Naive B cell (primary cell): ENCODE data around the gene PBRM1. TPM values are rescaled to one million over a fixed set of nuclear protein-coding genes. Genes with fewer than 3 reads are reported as not detected.

ENCODE experiments used
- ATAC-seq, 2 donors: fragments of 150-1000 bp; cut with Tn5 transposase; 2 replicates each; pipeline ENCODE4 v1.10.0; 2021; ENCODE audit warnings: low read depth in 2 of 2, mild to moderate bottlenecking in 2 of 2, moderate library complexity in 2 of 2
- DNase-seq: peaks from one replicate; pipeline ENCODE4 v3.0.0; 2022
- H3K27ac Mint-ChIP-seq, 6 donors: one replicate each; pipeline ENCODE4 v1.8.0; 2020 to 2022; ENCODE audit warnings: mild to moderate bottlenecking in 6 of 6, mixed read lengths in 6 of 6, moderate library complexity in 5 of 6, inconsistent platforms in 2 of 6
- H3K27me3 Mint-ChIP-seq, 3 donors: one replicate each; pipeline ENCODE4 v1.8.0; 2021 to 2022; ENCODE audit warnings: mixed read lengths in 3 of 3, mild to moderate bottlenecking in 1 of 3
- H3K36me3 Mint-ChIP-seq, 2 donors: one replicate each; pipeline ENCODE4 v1.8.0; 2020 to 2022; ENCODE audit warnings: mixed read lengths in 2 of 2, inconsistent platforms in 1 of 2, mild to moderate bottlenecking in 1 of 2
- H3K4me1 Mint-ChIP-seq, 3 donors: one replicate each; pipeline ENCODE4 v1.8.0; 2020 to 2022; ENCODE audit warnings: mixed read lengths in 3 of 3, inconsistent platforms in 1 of 3, mild to moderate bottlenecking in 1 of 3, moderate library complexity in 1 of 3
- H3K4me3 Mint-ChIP-seq, 8 donors: one replicate each; pipeline ENCODE4 v1.8.0; 2020 to 2022; ENCODE audit warnings: mild to moderate bottlenecking in 8 of 8, mixed read lengths in 8 of 8, moderate library complexity in 8 of 8, inconsistent platforms in 2 of 8
- H3K9me3 Mint-ChIP-seq, 7 donors: one replicate each; pipeline ENCODE4 v1.8.0; 2020 to 2022; ENCODE audit warnings: mixed read lengths in 7 of 7, mild to moderate bottlenecking in 5 of 7, inconsistent platforms in 2 of 7, moderate library complexity in 1 of 7
- polyA plus RNA-seq, 6 donors: library from polyadenylated mRNA; unstranded; fragments of 300-500 nt; fragmentation: Illumina TruSeq; gene quantifications; one replicate each; pipeline ENCODE4 v1.2.3, GENCODE V29; 2021; ENCODE audit warnings: low read depth in 6 of 6

PBRM1 gene
- polyA plus RNA-seq, 6 donors from 2014 or later: 88.7 to 133 (median 95.8) TPM

DNA sequence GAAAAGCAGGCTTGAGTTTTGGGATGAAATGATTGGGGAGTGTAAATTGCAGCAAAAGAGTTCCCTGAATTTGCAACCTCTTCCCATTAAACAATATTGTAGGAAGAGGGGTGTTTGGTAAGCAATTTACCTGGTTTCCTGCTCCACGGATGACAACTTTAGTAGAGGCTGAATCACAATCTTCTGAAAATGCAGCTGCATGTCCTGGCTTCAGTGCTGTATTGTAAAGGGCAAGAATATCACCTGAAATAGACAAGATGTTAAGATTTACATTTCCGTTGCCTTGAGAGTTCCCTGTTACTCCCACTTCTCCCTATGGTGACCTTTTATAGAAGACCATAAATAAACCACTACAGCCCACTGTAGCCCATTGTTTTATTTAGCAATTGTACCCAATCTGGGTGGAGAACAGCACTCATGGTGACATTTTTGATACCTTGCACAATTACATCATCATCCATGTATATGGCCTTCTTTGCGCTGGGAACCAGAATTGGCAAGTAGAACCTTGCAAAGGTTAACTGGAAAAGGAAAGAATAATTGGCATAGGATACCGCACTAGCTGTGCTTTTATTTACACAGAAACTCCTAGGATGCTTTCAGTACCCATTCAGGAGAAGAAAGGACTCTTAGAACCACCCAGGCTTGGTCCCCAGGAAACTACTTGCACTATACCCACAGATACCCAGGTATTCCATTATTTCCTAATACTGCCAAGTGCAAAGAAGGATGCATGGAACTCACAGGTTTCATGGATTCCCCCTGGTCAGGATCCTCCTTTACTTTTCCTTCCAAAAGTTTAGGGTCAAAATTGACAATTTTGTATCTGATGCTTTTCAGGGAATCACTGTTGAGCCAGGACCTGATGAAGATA lies 10.3 kb upstream of the PBRM1 start:
- DNase-seq: no peak
- no peak for ATAC-seq
- peaks cover 4 to 8% (median 7%) of the 10 kb centered on the region in 3 donors for H3K4me1 Mint-ChIP-seq
- H3K9me3 Mint-ChIP-seq: no peaks in the 10 kb centered on the region
- H3K36me3 Mint-ChIP-seq: peaks cover 16 to 23% of the 10 kb centered on the region in 2 donors
- H3K27me3 Mint-ChIP-seq: no peaks in the 10 kb centered on the region
- no peak overlapping the region for H3K4me3 Mint-ChIP-seq
- peak overlapping the region in 2 of 6 donors; percentile 9 to 53 for H3K27ac Mint-ChIP-seq

DNA sequence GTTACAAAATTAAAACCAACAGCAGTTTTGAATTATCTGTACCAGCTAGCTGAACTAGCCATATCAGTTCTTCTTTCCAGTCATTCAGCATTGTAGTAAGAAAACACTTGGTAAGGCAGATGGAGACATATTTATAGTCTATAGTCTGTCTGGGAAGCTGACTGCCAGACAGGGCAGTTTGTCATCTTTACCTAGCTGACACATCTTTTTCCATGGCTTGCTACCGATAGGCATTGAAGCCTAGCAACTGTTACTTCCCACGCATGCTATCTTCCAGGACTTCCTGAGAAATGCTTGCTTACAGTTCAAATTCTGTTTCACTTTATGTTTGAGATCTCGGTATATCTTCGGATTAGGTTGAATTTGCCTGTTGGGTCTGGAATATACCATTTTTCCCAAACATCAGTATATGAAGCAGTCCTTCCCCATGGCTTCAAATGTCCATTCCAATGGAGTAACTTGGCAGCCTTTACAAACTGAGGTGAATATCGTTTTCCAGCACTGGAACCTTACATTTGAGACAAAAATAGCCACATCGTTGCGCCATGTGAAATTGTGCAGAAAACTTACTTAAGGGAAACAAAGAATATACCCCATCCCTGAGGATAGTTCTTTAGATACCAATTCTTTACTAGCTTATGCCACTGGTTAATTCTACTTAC lies 8.9 kb upstream of the PBRM1 start:
- ATAC-seq (no peak), DNase-seq (no peak)
- no peak overlapping the region for H3K4me3 Mint-ChIP-seq
- H3K9me3 Mint-ChIP-seq: no peaks in the 10 kb centered on the region
- peaks cover 17 to 28% of the 10 kb centered on the region in 2 donors for H3K36me3 Mint-ChIP-seq
- H3K27me3 Mint-ChIP-seq: no peaks in the 10 kb centered on the region
- peak overlapping the region in 1 of 6 donors; percentile 56 for H3K27ac Mint-ChIP-seq
- peaks cover 4 to 11% (median 7%) of the 10 kb centered on the region in 3 donors for H3K4me1 Mint-ChIP-seq

DNA sequence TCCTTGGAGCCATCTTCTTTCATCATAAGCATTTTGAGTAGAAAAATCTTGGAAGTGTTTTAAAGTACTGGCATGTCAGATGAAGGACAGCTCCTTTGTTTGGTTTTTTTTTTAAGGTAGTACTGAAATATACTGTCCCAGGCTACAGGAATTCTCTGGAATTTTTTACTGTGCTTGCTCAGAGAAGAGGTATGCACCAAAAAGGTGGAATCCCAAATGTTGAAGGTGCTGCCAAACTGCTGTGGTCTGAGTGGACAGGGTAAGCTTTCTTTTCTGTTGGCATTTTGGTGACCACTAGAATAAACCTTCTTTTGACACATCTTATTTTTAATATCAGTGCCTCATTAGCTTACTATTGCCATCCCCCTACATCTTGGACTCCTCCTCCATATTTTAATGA lies 7.4 kb upstream of the PBRM1 start:
- Mint-ChIP-seq H3K4me3 (no peak overlapping the region), H3K27ac (peak overlapping the region in 3 of 6 donors; percentile 41 to 89 (median 70)), H3K36me3 (peaks cover 25 to 38% of the 10 kb centered on the region in 2 donors), H3K27me3 (no peaks in the 10 kb centered on the region), H3K9me3 (no peaks in the 10 kb centered on the region), H3K4me1 (peaks cover 7 to 13% (median 7%) of the 10 kb centered on the region in 3 donors)
- DNase-seq (no peak), ATAC-seq (no peak)

DNA sequence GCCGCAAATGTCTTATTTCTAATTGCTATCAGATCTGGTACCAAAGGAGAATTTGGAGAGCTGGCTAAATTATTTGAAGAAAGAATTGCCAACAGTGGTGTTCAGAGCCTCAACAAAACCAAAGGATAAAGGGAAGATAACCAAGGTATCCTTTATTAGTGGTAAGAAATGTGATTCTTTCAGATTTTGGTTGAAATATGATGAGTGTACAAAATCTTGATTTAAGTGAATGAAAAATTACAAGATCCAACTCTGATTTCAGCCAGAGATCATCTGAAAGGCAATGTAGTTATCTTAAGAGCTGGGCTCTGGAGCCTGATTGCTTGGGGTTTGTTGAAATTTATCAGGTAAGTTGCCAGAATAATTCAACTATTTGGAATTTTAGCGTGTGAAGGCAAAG lies 4.8 kb upstream of the PBRM1 start:
- DNase-seq (no peak), ATAC-seq (no peak)
- H3K36me3 Mint-ChIP-seq: peaks cover 25 to 27% of the 10 kb centered on the region in 2 donors
- H3K4me3 Mint-ChIP-seq: peak overlapping the region in 1 of 8 donors; percentile 33
- H3K9me3 Mint-ChIP-seq: no peaks in the 10 kb centered on the region
- H3K27me3 Mint-ChIP-seq: no peaks in the 10 kb centered on the region
- peaks cover 12 to 17% (median 13%) of the 10 kb centered on the region in 3 donors for H3K4me1 Mint-ChIP-seq
- peak overlapping the region in 1 of 6 donors; percentile 31 for H3K27ac Mint-ChIP-seq

DNA sequence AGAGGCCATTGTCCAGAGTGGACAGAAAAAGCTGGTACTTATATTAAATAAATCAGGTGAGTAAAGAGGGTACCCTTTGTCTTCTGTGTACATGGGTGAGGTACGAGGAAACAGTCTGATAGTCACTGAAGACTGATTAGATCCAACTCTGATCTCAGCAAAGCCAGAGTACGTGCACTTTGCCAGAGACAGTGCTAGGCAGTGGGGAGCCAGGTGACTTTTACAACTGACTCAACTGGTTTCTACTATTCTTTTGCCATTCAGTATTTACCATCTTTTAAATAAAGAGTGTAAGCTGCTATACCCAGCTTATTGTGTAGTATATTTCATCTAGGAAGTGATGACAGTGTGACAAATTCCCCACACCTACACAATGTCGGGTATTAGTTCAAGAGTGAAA lies 3.4 kb upstream of the PBRM1 start:
- ATAC-seq (no peak), DNase-seq (no peak)
- H3K9me3 Mint-ChIP-seq: no peaks in the 10 kb centered on the region
- peaks cover 25 to 27% of the 10 kb centered on the region in 2 donors for H3K36me3 Mint-ChIP-seq
- no peak overlapping the region for H3K4me3 Mint-ChIP-seq
- peak overlapping the region in 1 of 6 donors; percentile 80 for H3K27ac Mint-ChIP-seq
- H3K4me1 Mint-ChIP-seq: peaks cover 12 to 29% (median 13%) of the 10 kb centered on the region in 3 donors
- H3K27me3 Mint-ChIP-seq: no peaks in the 10 kb centered on the region

DNA sequence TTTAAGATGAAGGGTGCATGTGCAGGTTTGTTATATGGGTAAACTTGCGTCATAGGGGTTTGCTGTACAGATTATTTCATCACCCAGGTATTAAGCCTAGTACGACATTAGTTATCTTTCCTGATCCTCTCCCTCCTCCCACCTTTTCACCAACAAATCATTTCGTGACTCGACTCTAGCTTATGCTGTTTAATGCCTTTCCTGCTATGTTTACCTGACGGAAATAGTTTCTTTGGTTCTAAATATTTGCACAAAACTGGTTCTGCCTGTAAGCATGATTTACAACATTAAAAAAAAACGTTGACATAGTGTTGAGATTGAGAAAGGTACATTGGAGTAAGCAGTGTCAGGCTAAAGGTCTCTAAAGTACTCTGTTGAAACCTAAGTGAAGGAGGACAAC lies 2.6 kb upstream of the PBRM1 start:
- DNase-seq (no peak), ATAC-seq (no peak)
- peaks cover 17 to 22% of the 10 kb centered on the region in 2 donors for H3K36me3 Mint-ChIP-seq
- peaks cover 6 to 37% (median 9%) of the 10 kb centered on the region in 3 donors for H3K4me1 Mint-ChIP-seq
- H3K27ac Mint-ChIP-seq: peak overlapping the region in 1 of 6 donors; percentile 86
- H3K4me3 Mint-ChIP-seq: peak overlapping the region in 3 of 8 donors; percentile 12 to 99 (median 44)
- no peaks in the 10 kb centered on the region for H3K27me3 Mint-ChIP-seq
- H3K9me3 Mint-ChIP-seq: no peaks in the 10 kb centered on the region

DNA sequence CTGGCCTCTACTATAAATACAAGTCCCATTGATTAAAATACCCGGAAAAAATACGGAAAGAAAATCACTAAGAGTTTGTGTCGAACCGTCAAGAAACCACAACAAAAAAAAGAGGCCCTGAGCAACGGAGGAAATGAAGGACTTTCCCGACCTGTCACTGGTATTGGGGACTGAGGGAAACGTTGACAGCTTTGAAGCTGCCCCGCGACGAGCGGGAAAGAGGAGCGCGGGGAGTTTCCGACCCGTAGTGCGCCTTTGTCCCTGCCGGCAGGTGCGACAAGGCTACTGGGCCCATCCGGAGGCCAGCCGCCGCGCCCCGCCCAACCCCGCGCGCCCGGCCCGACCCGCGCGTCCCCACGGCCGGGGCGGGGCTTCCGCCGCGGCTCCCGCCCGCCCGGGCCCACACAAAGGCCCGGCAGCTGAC lies 416 bp downstream of the PBRM1 start:
- Mint-ChIP-seq H3K4me3 (peak overlapping the region; percentile 85 to 99 (median 94)), H3K36me3 (peaks cover 9 to 17% of the 10 kb centered on the region in 2 donors), H3K27me3 (no peaks in the 10 kb centered on the region), H3K9me3 (no peaks in the 10 kb centered on the region), H3K4me1 (peaks cover 15 to 50% (median 20%) of the 10 kb centered on the region in 3 donors), H3K27ac (peak overlapping the region; percentile 96 to 99 (median 97))
- DNase-seq (peak; percentile 83), ATAC-seq (peak; percentile 76 to 80)

DNA sequence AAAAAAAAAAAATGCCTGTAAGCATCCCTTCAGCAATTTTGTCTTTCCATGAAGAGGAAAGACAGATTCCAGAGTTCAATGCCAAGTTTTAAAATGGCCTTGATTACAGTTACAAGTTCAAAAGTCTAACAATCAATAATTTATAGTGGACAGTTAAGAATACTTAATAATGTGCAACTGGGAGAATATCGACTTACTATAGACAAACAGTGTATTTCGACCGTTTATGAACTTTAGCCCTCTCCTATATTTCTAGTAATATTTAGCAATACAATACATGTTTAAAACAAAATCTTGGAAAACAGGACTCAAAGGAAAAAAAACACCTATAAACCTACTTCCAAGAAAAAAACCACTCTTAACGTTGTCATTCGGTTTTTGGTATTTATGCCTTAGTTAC lies 1.5 kb downstream of the PBRM1 start:
- ATAC-seq (no peak), DNase-seq (no peak)
- Mint-ChIP-seq H3K27ac (peak overlapping the region in 5 of 6 donors; percentile 96 to 99 (median 98)), H3K36me3 (peaks cover 6 to 13% of the 10 kb centered on the region in 2 donors), H3K9me3 (no peaks in the 10 kb centered on the region), H3K27me3 (no peaks in the 10 kb centered on the region), H3K4me3 (peak overlapping the region in 5 of 8 donors; percentile 52 to 99 (median 88)), H3K4me1 (peaks cover 13 to 56% (median 27%) of the 10 kb centered on the region in 3 donors)

DNA sequence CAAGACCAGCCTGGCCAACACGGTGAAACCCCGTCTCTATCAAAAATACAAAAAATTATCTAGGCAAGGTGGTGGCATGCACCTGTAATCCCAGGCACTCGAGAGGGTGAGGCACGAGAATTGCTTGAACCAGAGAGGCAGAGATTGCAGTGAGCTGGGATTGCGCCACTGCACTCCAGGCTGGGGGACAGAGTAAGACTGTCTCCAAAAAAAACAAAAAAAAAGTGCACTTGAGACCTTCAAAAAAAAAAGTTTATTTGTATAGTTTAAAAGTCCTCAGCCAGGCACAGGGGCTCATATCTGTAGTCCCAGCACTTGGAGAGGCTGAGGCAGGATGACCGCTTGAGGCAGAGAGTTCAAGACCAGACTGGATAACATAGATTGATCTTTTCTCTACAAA lies 2.1 kb downstream of the PBRM1 start:
- H3K27ac Mint-ChIP-seq: peak overlapping the region in 4 of 6 donors; percentile 42 to 99 (median 90)

DNA sequence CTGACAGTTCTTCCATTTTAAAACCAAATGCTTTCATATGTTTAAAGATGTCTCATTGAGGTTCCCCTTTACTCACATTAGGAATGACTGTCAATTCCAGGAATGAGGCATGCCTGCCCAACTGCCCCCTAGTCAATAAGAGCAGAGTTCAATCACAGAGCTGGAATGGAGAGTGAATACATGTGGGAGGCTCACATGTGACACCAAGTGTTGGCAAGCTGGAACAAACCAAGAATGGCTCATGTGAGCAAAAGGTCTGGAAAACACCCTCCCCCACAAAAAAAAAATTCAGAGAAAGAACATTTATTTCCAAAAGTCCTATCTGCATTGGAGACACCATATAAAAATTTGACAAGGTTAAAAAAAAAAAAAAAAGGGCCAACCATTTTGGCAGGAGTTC lies 3.7 kb downstream of the PBRM1 start:
- Mint-ChIP-seq H3K4me1 (peaks cover 18 to 53% (median 33%) of the 10 kb centered on the region in 3 donors), H3K27ac (peak overlapping the region in 3 of 6 donors; percentile 7 to 85 (median 15)), H3K27me3 (no peaks in the 10 kb centered on the region), H3K4me3 (peak overlapping the region in 2 of 8 donors; percentile 35 to 64), H3K9me3 (no peaks in the 10 kb centered on the region), H3K36me3 (peaks cover 15 to 16% of the 10 kb centered on the region in 2 donors)
- no peak for ATAC-seq
- no peak for DNase-seq

More for the DNA sequence above, 2.1 kb downstream of the PBRM1 start:
- no peaks in the 10 kb centered on the region for H3K9me3 Mint-ChIP-seq
- no peak for DNase-seq
- peaks cover 18 to 54% (median 33%) of the 10 kb centered on the region in 3 donors for H3K4me1 Mint-ChIP-seq
- peak overlapping the region in 3 of 8 donors; percentile 25 to 99 (median 50) for H3K4me3 Mint-ChIP-seq
- H3K27me3 Mint-ChIP-seq: no peaks in the 10 kb centered on the region
- ATAC-seq: no peak
- H3K36me3 Mint-ChIP-seq: peaks cover 9 to 10% of the 10 kb centered on the region in 2 donors

DNA sequence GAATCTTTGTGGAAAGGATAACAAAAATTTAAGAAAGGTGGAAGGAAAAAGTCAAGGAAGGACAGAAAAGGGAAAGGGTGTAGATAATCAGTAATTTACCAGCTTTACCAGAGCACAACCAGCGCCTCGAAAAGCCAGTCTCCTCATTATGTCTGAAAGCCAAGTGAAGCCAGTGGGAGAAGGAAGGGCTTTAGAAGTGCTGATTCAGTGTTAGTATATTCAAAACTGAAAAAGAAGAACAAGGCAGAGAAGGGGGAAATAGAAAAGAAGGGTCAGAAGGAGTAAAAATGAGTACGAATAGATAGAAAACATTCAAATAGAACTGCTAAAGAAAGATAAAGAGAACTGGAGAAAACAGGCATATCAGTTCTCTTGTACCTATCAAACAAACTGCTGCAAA lies 4.1 kb downstream of the PBRM1 start:
- Mint-ChIP-seq H3K4me1 (peaks cover 18 to 50% (median 31%) of the 10 kb centered on the region in 3 donors), H3K36me3 (peaks cover 19 to 20% of the 10 kb centered on the region in 2 donors), H3K4me3 (peak overlapping the region in 3 of 8 donors; percentile 1 to 71 (median 64)), H3K27ac (peak overlapping the region in 5 of 6 donors; percentile 7 to 85 (median 31)), H3K27me3 (no peaks in the 10 kb centered on the region), H3K9me3 (no peaks in the 10 kb centered on the region)
- DNase-seq (no peak), ATAC-seq (no peak)

DNA sequence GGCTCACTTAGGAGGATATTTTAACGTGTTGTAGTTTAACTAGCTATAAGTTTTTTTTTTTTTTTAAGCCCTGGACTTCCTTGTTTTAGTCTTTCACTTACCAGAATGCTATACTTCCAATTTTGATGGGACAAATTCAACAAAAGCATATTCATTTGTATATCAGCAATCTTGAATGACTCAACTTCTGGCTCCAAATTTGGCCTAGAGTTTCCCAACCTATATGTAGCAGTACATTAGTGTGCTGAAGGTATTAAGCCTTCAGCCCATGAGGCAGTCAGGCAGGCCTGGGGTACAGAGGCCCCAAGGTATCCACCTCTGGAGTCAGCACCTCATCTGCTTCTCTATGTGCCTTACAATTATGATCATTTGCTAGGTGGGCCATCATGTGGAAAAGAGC lies 5.9 kb downstream of the PBRM1 start:
- Mint-ChIP-seq H3K9me3 (no peaks in the 10 kb centered on the region), H3K27ac (peak overlapping the region in 3 of 6 donors; percentile 39 to 59 (median 51)), H3K36me3 (peaks cover 25 to 31% of the 10 kb centered on the region in 2 donors), H3K27me3 (no peaks in the 10 kb centered on the region), H3K4me3 (peak overlapping the region in 2 of 8 donors; percentile 37 to 61), H3K4me1 (peaks cover 13 to 35% (median 27%) of the 10 kb centered on the region in 3 donors)
- DNase-seq: no peak
- ATAC-seq: no peak

DNA sequence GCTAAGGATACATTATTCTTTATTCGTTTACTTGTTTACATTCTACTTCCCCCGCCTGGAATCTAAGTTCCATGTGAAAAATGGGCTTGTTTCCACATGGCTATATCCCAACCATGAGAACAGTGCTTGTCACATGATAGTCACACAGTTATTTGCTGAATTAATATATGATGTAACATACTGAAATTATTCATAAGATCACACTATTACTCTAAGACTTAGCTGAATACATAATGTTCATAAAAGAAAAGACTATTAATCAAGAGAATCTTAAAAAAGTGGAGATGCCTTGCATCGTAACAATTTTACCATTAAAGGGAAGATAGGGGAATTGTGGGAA lies 6.5 kb downstream of the PBRM1 start:
- Mint-ChIP-seq H3K27me3 (no peaks in the 10 kb centered on the region), H3K36me3 (peaks cover 25 to 31% of the 10 kb centered on the region in 2 donors), H3K4me3 (no peak overlapping the region), H3K27ac (peak overlapping the region in 3 of 6 donors; percentile 7 to 57 (median 25)), H3K4me1 (peaks cover 13 to 29% (median 27%) of the 10 kb centered on the region in 3 donors), H3K9me3 (no peaks in the 10 kb centered on the region)
- no peak for DNase-seq
- ATAC-seq: no peak
